H7 (cell line): ENCODE data around the gene SPEF2. TPM values are rescaled to one million over a fixed set of nuclear protein-coding genes. Genes with fewer than 3 reads are reported as not detected.

Experiments
- DNase-seq: peaks from one replicate; pipeline ENCODE4 v3.0.0; 2012
- H3K27me3 ChIP-seq: 2 replicates; pipeline ENCODE4 v1.6.0; 2011; ENCODE audit warnings: mild to moderate bottlenecking, low read length; ENCODE audit not compliant: control insufficient read depth, insufficient read depth
- H3K36me3 ChIP-seq: replicated peaks from 2 replicates; pipeline ENCODE4 v1.5.1; 2011; ENCODE audit warnings: low read length; ENCODE audit not compliant: control insufficient read depth, insufficient read depth
- H3K4me3 ChIP-seq: 2 replicates; pipeline ENCODE4 v1.5.1; 2011; ENCODE audit warnings: low read depth, mild to moderate bottlenecking, control low read depth, low read length, moderate library complexity; ENCODE audit not compliant: insufficient read depth
- total RNA-seq: library from RNA; depleted of rRNA; stranded (reverse); fragments of >200 nt; shearing (Covaris generic); gene quantifications from 2 replicates; pipeline ENCODE4 v1.2.3, GENCODE V29; 2014

The SPEF2 gene
- total RNA-seq, 1 experiment from 2014 or later: 0.07 TPM

GRCh38 chr5:35717718-35718117 is 100.1 kb downstream of the SPEF2 start:
- H3K4me3 ChIP-seq: no peak overlapping the region
- no peaks in the 10 kb centered on the region for H3K27me3 ChIP-seq
- no peaks in the 10 kb centered on the region for H3K36me3 ChIP-seq
- no peak for DNase-seq

- no peaks in the 10 kb centered on the region for H3K36me3 ChIP-seq
- H3K27me3 ChIP-seq: peaks cover 2% of the 10 kb centered on the region; the same call in 1 of the 2 replicates
- no peak overlapping the region for H3K4me3 ChIP-seq
- no peak for DNase-seq
Observed at GRCh38 chr5:35735718-35736117, 118.1 kb downstream of the SPEF2 start.

GRCh38 chr5:35736280-35736679 is 118.6 kb downstream of the SPEF2 start:
- Histone ChIP-seq H3K36me3 (no peaks in the 10 kb centered on the region), H3K27me3 (peaks cover 2% of the 10 kb centered on the region; the same call in 1 of the 2 replicates), H3K4me3 (no peak overlapping the region)
- DNase-seq: no peak

DNA sequence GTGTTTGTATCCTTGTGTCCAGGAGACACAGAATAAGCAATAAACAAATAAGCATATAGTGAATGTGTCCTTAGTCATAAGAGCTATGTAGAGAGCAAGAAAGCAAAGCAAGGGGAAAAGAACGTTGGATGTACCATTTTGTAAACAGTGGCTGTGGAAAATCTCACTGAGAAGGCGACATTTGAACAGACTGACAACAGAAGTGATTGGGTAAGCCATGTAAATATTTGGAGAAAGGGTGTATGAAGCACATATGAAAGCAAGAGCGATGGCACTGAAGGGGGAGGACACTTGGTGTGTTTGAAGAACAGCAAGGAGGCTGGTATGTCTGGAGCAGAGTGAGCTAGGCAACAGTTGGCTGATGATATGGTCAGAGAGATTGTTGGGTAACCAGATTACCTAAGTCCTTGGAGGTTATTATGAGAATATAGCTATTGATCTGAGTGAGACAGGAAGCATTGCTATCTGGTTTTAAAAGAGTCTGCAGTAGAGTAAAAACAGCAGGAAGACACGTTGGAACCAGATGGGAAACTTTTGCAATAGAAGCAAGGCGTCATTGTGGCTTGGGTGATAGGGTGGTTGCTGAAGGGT is 123.6 kb downstream of the SPEF2 start:
- Histone ChIP-seq H3K4me3 (no peak overlapping the region), H3K27me3 (peaks cover 6% of the 10 kb centered on the region), H3K36me3 (no peaks in the 10 kb centered on the region)
- no peak for DNase-seq

DNA sequence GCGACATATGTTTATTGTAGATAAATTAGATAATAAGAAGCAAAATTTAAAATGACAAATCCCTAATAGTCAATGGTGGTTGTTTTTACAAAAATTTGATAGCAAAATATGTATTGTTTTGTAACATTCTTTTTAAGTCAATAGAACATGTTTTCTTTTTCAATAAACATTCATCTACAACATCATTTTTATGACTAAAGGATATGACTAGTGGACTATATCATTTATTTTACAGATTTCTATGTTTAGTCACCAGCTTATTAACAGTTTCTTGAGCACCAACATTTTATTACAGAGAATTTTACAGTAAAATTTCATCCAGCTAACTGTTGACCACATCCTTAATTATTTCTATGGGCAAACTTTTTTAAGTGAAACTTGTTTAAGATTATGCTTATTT is 124.3 kb downstream of the SPEF2 start:
- no peaks in the 10 kb centered on the region for H3K36me3 ChIP-seq
- peaks cover 8% of the 10 kb centered on the region for H3K27me3 ChIP-seq
- DNase-seq: no peak
- no peak overlapping the region for H3K4me3 ChIP-seq

- no peaks in the 10 kb centered on the region for H3K36me3 ChIP-seq
- H3K27me3 ChIP-seq: peaks cover 8% of the 10 kb centered on the region
- DNase-seq: no peak
- H3K4me3 ChIP-seq: no peak overlapping the region
Observed at GRCh38 chr5:35743644-35744043, 126.0 kb downstream of the SPEF2 start.

DNA sequence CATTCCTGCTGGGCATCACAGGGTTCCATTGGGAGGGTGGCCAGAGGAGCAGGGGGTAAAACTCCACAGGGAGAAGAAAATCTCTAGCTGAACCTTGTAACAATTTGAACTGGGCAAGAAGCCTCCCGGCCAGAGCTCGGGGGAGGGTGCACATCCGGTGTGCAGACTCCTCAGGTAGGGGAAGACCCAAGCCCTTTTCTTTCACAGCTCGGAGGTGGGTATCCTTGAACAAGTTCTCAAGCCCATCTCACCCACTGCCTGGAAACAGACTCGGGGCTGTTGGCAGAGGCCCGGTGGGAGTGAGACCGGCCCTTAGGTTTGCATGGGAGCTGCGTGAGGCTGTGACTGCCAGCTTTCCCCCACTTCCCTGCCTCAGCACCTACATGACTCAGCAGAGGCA is 127.5 kb downstream of the SPEF2 start:
- no peaks in the 10 kb centered on the region for H3K36me3 ChIP-seq
- H3K4me3 ChIP-seq: no peak overlapping the region
- H3K27me3 ChIP-seq: peaks cover 11% of the 10 kb centered on the region
- DNase-seq: no peak

DNA sequence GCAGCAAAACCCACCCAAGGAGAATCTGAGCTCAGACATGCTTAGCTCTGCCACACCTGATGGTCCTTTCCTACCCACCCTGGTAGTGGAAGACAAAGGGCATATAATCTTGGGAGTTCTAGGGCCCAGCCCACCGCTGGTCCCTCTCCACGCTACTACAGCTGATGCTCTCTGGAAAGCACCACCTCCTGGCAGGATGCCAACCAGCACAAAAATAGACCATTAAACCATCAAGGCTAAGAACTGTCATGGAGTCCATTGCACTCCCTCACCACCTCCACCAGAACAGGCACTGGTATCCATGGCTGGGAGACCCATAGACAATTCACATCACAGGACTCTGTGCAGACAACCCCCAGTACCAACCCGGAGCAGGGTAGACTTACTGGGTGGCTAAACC is 128.0 kb downstream of the SPEF2 start:
- Histone ChIP-seq H3K27me3 (peaks cover 16% of the 10 kb centered on the region), H3K4me3 (no peak overlapping the region), H3K36me3 (no peaks in the 10 kb centered on the region)
- no peak for DNase-seq

DNA sequence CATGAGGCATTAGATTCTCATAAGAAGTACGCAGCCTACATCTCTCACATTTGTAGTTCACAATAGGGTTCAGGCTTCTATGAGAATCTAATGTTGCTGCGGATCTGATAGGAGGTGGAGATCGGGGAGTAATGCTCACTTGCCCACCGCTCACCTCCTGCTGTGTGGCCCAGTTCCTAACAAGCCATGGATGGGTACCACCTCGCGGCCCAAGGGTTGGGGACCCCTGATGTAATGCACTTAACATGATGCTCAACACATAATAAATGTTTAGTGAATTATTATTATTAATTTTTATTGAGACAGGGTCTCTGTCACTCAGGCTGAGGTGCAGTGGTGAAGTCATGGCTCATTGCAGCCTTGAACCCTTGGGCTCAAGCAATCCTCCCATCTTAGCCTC is 134.3 kb downstream of the SPEF2 start:
- Histone ChIP-seq H3K4me3 (no peak overlapping the region), H3K36me3 (no peaks in the 10 kb centered on the region), H3K27me3 (peaks cover 59% of the 10 kb centered on the region)

DNA sequence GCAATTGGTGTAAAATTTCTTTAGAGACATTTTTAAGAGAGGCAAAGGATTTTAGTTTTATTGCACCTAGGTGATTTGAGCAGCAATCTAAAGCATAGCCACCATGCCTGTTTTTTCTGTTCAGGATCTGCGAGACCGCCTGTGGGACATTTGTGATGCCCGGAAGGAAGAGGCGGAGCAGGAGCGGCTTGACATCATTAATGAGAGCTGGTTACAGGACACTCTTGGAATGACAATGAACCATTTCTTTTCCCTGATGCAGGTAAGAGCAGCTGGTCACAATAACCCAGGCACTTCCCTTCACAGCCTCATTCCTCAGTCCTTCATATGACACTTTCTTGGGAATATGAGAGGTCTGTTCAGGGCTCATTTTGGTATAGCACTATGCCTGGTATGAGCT is 135.8 kb downstream of the SPEF2 start:
- H3K4me3 ChIP-seq: no peak overlapping the region
- peaks cover 74% of the 10 kb centered on the region for H3K27me3 ChIP-seq
- H3K36me3 ChIP-seq: no peaks in the 10 kb centered on the region
- DNase-seq: peak; percentile 14

More for the DNA sequence above, 134.3 kb downstream of the SPEF2 start:
- DNase-seq: no peak

DNA sequence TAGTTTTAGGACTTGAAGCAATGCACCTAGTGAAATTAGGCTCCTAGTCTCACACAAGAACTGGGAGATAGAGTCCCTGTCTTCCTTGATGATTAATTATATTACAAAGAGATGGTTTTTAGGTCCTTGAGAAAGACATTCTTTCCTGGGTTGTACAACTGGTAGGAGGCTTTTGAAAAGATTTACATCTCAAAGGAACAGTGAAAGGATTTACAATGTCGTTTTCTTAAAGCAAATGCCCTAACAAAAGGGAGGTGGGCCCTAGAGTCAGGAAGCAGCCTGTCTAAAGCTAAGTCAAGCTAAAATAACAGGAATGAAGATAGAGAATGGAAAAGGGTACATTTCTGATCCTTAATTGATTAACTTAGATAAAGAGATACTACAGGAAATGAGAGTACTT is 136.8 kb downstream of the SPEF2 start:
- Histone ChIP-seq H3K36me3 (no peaks in the 10 kb centered on the region), H3K27me3 (peaks cover 82% of the 10 kb centered on the region), H3K4me3 (no peak overlapping the region)
- DNase-seq: peak; percentile 32

DNA sequence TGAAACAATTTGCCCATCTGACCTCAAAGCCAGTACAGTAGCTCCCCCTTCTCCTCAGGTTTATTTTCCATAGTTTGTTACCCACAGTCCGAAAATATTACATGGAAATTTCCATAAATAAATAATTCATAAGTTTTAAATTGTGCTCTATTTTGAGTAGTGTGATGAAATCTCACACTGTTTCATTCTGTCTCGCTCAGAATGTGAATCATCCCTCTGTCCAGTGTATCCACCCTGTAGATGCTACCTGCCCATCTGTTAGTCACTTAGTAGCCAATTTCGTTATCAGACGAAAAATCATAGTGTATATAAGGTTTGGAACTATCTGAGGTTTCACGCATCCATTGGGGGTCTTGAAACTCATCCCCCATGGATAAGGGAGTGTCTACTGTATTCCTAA is 138.3 kb downstream of the SPEF2 start:
- DNase-seq: no peak
- Histone ChIP-seq H3K27me3 (peaks cover 82% of the 10 kb centered on the region), H3K36me3 (no peaks in the 10 kb centered on the region), H3K4me3 (no peak overlapping the region)

DNA sequence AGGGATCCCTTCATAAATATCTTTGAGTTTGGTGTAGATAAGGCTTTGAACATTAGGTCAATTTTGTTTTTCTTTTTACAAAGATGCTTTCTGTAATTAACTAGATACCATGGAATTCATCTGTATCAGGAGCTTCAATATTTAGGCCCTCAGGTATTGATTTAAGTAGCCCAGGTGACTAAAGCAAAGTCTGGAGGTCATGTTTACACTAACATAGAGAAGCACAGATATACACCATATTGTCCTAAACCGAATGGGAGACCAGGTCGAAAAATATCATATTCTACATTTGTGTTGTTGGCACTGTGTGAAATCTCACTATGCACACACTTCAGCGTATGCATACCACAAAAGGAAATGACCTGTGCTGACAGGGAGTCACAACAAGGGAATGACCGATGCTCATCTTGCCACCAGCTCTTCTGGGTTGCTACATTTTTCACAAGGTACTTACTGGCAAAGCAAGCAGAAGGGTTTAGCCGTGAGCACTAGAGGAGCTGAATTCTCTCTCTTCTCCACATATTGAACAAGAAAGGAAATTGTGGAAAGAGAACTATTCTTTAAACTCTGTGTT is 140.6 kb downstream of the SPEF2 start:
- peaks cover 73% of the 10 kb centered on the region for H3K27me3 ChIP-seq
- no peaks in the 10 kb centered on the region for H3K36me3 ChIP-seq
- no peak for DNase-seq
- no peak overlapping the region for H3K4me3 ChIP-seq

- no peak overlapping the region for H3K4me3 ChIP-seq
- H3K36me3 ChIP-seq: no peaks in the 10 kb centered on the region
- DNase-seq: no peak
- H3K27me3 ChIP-seq: peaks cover 48% of the 10 kb centered on the region
Observed at GRCh38 chr5:35761541-35761940, 143.9 kb downstream of the SPEF2 start.

DNA sequence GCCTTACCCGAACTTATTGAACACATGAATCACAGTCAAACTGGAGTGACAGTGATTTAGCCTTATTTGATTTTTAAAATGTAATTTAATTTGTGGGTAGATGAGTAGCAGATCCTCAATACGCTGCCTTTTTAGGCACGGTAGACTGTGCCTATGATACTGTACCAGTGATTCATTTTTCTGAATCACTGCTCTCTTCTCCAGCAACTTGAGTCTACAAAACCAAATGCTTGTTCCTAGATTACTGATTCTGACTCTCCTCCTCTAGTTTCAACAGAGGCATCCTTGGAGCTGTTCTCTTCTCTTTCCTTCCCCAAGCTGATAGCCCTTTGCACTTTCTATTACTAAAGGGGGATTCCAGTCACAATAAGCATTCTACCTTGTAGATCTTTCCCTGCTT is 144.7 kb downstream of the SPEF2 start:
- Histone ChIP-seq H3K27me3 (peaks cover 41% of the 10 kb centered on the region), H3K36me3 (no peaks in the 10 kb centered on the region), H3K4me3 (no peak overlapping the region)
- no peak for DNase-seq

DNA sequence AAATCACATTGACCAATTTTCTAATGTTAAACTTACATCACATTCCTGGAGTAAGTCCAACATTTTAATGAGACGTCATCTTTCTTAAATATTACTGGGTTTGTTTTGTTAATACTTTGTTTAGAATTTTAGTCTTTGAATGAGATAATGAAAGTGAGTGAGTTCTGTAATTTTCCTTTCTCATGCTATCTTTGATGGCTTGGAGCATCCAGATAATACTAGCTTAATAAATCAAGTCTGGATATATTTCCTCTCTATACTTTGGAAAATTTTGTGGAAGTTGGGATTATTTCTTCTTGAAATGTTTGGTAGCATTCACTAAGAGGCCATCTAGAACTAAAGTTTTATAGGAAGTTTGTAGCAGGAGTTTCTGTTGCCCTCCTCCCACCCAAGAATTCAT is 148.3 kb downstream of the SPEF2 start:
- Histone ChIP-seq H3K36me3 (no peaks in the 10 kb centered on the region), H3K27me3 (peaks cover 21% of the 10 kb centered on the region), H3K4me3 (no peak overlapping the region)
- DNase-seq: no peak
